Stomach (tissue), 4 donors: ENCODE measurements around the gene ATCAY.

Experiments used
- POLR2A ChIP-seq, 4 donors: fragments of 450-650 bp; IDR thresholded peaks; one replicate each; pipeline ENCODE4 v1.6.1; 2016; ENCODE audit warnings: antibody characterized with exemption in 4 of 4, control low read depth in 2 of 4, mild to moderate bottlenecking in 1 of 4, moderate library complexity in 1 of 4
- TF ChIP-seq, protein P1 (sequence below), 7 experiments: fragments of 450-650 bp in 4 of 7; fragments of 200-600 bp in 3 of 7; sonication (generic) in 3 of 7; IDR thresholded peaks; one replicate each; pipeline ENCODE4 v1.5.1; 2016 to 2019; ENCODE audit warnings: antibody characterized with exemption in 7 of 7, control low read depth in 2 of 7, mild to moderate bottlenecking in 1 of 7

- no peak for TF ChIP-seq POLR2A (IDR thresholded peaks at IDR 0.05)
- TF ChIP-seq, protein P1, sequence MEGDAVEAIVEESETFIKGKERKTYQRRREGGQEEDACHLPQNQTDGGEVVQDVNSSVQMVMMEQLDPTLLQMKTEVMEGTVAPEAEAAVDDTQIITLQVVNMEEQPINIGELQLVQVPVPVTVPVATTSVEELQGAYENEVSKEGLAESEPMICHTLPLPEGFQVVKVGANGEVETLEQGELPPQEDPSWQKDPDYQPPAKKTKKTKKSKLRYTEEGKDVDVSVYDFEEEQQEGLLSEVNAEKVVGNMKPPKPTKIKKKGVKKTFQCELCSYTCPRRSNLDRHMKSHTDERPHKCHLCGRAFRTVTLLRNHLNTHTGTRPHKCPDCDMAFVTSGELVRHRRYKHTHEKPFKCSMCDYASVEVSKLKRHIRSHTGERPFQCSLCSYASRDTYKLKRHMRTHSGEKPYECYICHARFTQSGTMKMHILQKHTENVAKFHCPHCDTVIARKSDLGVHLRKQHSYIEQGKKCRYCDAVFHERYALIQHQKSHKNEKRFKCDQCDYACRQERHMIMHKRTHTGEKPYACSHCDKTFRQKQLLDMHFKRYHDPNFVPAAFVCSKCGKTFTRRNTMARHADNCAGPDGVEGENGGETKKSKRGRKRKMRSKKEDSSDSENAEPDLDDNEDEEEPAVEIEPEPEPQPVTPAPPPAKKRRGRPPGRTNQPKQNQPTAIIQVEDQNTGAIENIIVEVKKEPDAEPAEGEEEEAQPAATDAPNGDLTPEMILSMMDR (IDR thresholded peaks at IDR 0.05): no peak
Measured at GRCh38 chr19:3851254-3852176, 29.0 kb upstream of the ATCAY start.
